NOMO-1 treated with DMSO at 0.1 percent for 48 hours (cell line): ENCODE results near the gene BATF.

Source experiments
- DNase-seq: peaks from one replicate; lab custom pipeline; 2025; ENCODE audit not compliant: unreplicated experiment; lab: John Stamatoyannopoulos, UW

The BATF gene

GRCh38 chr14:75591987-75592575, 69.8 kb downstream of the BATF start:
- DNase-seq = no peak

- no peak for DNase-seq
Observed at GRCh38 chr14:75595226-75595625, 73.0 kb downstream of the BATF start.
